SKM-1 treated with dmso at 0.1 percent for 144 hours (cell line): ENCODE results near the gene DSE.

ENCODE experiments used
- DNase-seq: peaks from one replicate; lab custom pipeline; 2025; ENCODE audit not compliant: unreplicated experiment; lab: John Stamatoyannopoulos, UW

DSE gene

GRCh38 chr6:116444575-116444974 lies 73.8 kb downstream of the DSE start:
- DNase-seq = no peak

DNA sequence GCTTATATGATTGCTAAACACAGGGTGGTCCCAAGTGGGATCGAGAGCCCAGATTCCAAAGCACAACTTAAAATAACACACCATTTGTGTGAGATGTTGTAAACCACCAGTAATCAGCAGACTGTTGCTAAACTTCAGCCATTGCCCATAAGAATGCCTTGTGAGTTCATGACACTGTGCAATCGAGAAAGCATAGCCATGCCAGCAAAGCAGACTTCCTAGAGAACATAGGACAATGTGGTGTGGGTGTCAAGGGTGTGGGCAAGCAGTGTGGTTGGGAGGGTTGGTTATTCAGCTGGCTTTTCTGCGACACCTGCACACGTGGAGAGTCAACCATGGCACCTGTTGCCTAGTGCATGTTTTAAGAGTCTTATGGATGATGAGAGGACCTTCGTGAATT lies 74.4 kb downstream of the DSE start:
- no peak for DNase-seq

- peak; percentile 58 for DNase-seq
Measured at GRCh38 chr6:116446399-116446798, 75.7 kb downstream of the DSE start.

DNA sequence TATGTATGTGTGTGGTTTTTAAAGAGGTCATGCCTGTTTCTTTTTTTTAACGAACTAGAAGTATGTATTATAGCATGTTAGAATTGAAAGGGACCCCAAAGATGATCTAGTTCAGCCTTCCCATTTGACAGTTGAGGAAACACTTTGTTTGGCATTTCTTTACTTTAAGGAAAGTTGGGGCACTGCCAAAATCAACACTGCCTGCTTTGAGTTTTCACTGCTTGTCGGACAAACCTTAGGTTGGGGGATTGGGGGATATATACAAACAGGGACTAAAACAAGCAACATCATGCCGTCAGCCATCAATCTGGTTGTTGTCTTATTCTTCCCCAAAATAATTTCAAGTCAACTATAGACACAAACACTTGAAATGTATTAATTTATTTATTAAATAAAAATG lies 76.3 kb downstream of the DSE start:
- no peak for DNase-seq

DNA sequence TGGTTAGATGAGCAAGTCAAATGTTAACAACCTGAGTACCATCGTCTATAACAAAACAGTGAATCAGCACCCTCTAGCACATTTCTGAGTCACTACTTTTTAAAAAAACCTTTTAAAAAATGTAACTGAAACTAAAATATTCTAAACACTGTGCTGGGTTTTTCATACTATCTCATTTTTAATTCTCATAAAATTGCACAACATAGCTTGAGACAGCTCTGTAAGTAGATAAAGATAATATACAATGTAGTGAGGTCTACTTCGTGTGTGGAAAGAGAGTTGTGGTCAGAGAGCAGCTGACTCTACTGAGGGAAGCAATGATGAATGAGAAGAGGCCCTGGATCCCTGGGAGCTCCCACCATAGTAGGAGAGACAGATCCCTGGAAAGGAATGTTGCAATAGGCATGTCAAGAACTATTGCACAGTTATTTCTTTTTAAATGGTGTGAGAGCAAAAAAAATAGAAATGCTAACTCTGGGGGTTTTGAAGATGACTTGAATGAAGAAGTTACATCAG lies 76.8 kb downstream of the DSE start:
- DNase-seq = peak; percentile 70

DNA sequence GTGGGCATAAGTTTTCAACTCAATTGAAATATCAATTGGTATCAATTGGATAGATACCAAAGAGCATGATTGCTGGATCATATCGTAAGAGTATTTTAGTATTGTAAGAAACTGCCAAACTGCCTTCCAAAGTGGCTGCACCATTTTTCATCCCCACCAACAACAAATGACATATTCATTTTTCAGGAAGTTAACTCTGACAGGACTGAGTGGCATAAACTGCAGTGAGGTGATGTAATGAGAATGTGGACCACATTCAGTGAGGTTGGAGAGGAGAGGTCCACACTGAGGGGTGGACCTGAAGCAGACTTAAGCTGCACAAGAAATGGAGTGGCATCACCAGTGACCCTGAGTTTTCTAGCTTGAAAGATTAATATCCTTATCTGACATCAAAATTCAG lies 78.8 kb downstream of the DSE start:
- DNase-seq = peak; percentile 6

DNA sequence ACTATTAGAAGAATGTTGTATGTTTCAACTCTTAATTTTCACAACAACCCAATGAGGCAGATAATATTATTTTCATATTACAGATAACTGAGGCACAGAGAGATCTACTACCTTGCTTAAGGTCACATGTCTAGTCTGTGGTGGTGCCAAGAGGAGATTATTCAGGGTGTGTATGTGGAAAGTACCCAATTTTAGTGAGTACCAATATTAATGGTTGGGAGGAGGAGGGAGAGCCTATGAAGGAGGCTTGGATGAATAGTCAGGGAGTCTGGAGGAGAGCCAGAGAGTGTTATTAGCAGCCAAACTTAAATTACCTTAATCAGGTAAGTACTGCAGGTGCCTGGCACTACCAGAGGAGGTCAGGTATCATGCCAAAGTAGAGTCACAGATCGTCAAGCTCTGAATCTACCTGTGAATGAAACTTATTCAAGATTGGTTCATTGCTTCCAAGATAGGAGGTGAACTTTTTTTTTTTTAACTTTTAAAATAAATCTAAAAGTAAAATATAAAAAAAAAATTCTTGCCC lies 79.5 kb downstream of the DSE start:
- no peak for DNase-seq

DNA sequence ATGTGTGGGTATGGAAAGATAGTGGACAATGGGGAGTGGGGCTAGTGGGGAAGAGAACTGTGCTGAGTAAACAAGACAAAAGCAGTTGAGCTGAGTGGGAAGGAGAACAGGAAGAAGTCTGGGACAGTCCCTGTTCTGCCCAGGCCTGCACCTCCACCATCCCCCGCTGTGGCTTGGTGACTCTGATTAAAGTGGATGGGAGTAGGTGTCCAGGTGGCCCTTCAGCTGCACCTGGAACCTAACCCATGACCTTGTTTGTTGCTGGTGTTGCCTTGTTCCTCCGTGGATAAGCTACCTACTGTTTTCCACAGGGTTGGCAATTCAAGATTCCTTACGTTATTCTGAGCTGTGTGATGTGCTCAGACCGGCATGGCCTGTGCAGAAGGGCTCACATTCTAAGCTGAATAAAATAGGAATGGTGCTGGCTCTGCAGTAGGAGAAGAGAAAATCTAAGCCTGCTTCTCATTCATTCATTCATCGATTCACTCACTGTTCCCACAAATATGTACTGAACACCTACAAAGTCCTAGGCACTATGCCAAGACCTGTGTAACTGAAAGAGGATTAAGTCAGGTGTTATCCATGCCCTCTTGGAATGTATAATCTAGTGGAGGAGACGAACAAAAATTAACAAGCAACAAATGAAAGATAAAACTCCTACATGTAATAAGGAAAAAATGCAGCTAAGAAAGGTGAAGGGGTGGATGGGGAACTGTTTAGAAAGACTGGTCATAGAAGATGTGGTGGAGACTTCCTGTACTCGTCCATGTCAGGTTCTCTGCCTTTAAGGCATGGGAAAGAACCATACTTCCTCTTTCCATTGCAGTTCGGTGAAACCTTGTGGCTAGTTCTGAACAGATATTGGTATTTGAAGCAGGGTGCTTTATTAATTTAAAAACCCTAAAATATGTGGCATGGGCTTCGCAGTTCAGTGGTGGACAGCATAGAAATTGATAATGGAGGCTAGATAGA lies 80.3 kb downstream of the DSE start:
- DNase-seq = peak; percentile 95

- DNase-seq = no peak
Measured at GRCh38 chr6:116451916-116452315, 81.2 kb downstream of the DSE start.

DNA sequence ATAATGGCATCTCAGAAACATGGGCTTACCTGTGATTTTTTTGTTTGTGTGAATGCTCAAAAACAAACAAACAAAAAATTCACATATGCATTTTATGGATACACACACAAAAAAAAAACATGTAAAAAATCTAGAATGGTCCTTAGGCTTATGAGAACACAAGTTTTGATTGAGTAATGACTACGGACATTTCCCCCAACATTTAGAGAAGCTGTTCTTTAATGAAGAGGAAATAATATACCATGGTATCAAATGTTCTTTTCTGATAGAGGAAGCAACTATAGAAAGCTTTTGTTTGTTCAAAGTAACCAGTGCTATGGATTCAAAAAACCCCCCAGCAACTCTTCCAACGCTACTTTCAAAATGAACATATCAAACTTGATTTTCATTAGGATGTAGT lies 81.8 kb downstream of the DSE start:
- no peak for DNase-seq

DNA sequence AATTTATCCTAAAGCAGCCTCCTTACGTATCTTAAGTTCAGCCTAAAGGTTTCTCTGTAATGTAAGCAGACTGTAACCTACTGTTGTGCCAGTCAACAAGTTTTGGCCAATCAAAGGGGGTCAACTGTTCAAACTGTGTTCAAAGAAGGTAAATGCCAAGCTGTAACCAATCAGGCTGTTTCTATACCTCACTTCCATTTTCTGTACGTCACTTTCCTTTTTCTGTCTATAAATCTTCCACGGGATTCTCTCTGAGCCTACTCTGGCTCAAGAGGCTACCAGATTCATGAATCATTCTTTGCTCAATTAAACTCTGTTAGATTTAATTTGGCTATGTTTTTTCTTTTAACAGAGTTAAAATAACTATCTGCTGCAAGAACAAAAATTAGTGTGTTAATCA lies 85.4 kb downstream of the DSE start:
- no peak for DNase-seq

DNA sequence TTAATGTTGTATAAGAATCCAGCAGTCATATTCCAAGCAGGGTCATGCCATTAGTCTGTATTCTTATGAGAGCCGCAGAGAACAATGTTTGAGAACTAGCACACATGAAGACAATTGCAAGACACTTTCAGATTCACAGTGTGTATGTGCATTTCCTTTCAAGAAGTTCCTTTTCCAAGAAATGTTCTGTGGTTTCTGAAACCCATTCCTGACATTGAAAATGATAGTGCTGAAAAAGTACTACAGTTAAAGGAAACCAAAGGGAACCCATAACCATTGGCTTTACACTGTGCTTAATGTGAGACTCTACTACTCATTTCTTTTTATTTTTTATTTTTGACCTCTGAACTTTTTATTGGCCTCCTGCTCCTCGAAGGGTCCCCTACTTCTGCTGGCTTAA lies 86.2 kb downstream of the DSE start:
- no peak for DNase-seq

DNA sequence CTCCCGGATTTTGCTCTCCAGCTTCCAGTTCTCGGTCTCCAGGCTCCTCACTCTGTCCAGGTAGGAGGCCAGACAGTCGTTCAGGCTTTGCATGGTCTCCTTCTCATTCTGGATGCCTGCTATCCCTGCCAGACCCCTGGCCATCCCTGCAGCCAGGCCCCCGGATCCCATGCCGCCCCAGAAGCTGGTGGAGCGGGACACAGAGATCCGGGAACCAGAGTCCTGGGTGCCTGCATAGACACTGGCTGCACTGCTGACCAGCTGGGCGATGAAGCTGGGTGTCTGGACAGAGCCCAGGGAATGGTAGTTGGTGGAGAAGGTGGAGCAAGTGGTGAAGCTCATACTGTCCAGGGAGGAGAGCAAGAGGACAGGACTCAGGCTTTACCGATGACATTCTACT lies 87.5 kb downstream of the DSE start:
- DNase-seq = no peak

GRCh38 chr6:116459927-116460326 lies 89.2 kb downstream of the DSE start:
- no peak for DNase-seq

DNA sequence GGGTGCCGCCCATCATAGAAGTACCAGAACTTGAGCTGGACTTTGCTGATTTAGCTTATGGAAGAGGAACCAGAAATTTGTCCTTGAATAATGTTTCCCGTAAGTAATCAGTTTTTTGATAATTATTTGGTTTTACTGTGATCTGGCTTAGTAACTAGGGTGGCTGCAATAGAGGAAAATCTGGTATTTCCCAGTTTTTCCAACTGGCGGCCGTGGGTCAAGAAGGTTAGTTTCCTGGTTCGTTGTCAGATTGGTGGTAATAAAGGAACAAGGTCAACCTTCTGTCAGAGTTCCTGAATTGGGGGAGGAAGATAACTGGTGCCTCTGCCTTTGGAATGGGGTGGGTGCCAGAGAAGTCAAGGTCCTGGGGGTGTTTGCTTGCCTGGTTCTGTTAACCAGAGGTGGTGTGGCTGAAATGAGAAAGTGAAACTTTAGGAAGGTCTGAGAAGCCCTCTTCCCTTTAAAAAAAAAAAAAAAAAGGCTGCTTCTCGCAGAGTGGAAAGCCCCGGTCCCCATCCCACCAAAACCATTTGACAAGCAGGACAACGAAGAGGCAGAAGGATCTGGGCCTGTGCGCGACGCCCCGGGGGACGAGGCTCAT lies 90.7 kb downstream of the DSE start, which contains the start of gene CALHM6:
Gene CALHM6, plus strand, starts transcription at position 45 of the 601 bp plus-strand sequence. Its CDS starts 555 bp downstream, at position 600.
- no peak for DNase-seq

DNA sequence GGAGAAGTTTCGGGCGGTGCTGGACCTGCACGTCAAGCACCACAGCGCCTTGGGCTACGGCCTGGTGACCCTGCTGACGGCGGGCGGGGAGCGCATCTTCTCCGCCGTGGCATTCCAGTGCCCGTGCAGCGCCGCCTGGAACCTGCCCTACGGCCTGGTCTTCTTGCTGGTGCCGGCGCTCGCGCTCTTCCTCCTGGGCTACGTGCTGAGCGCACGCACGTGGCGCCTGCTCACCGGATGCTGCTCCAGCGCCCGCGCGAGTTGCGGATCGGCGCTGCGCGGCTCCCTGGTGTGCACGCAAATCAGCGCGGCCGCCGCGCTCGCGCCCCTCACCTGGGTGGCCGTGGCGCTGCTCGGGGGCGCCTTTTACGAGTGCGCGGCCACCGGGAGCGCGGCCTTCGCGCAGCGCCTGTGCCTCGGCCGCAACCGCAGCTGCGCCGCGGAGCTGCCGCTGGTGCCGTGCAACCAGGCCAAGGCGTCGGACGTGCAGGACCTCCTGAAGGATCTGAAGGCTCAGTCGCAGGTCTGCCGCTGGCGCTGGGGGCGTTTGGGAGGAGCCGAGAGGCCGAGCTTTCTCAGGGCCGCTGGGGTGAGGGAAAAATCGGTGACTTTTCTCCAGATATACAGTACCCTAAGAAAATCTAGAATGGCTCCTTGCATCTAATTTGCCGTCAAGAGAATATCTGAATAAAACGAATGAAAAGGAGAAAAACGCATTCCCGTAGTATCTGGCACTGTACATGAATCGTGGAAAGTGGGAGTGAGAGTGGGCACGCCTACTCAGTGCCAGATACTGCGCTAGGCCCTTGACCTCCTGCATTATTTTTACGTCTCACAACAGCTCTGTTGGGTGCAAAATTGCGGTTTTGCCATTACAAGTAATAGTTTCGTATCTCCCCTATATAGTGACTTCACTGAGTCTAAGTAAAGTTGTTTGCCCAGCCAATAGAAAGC lies 91.5 kb downstream of the DSE start:
- DNase-seq = no peak

DNA sequence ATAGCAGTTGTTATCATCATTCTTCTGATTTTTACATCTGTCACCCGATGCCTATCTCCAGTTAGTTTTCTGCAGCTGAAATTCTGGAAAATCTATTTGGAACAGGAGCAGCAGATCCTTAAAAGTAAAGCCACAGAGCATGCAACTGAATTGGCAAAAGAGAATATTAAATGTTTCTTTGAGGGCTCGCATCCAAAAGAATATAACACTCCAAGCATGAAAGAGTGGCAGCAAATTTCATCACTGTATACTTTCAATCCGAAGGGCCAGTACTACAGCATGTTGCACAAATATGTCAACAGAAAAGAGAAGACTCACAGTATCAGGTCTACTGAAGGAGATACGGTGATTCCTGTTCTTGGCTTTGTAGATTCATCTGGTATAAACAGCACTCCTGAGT lies 92.6 kb downstream of the DSE start:
- DNase-seq = no peak

DNA sequence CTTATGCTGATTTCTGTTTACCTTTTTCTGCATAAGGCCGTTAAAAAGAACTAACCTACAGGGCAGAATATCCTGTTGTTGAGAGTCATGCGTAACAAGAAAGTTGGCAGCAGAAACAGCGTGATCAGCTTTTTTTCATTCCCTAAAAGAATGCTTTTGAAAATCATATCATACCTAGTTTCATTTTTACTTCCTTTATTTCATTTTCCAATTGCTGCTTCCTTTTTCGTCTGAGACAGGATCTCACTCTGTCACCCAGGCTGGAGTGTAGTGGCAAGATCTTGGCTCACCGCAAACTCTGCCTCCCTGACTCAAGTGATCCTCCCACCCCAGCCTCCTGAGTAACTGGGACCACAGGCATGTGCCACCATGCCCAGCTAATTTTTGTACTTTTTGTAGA lies 94.5 kb downstream of the DSE start:
- DNase-seq = peak; percentile 78

GRCh38 chr6:116467096-116467495 lies 96.3 kb downstream of the DSE start:
- no peak for DNase-seq

DNA sequence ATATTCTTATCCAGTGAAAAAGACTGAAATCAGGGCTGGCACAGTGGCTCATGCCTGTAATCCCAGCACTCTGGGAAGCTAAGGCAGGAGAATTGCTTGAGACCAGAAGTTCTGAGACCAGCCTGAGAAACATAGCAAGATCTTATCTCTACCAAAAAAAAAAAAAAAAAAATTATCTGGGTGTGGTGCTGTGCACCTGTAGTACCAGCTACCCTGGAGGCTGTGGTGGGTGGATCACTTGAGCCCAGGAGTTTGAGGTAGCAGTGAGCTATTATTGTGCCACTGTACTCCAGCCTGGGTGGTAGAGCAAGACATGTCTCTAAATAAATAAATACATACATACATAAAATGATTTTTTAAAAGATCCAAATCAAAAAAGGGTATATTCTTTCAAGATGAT lies 96.8 kb downstream of the DSE start:
- DNase-seq = no peak

DNA sequence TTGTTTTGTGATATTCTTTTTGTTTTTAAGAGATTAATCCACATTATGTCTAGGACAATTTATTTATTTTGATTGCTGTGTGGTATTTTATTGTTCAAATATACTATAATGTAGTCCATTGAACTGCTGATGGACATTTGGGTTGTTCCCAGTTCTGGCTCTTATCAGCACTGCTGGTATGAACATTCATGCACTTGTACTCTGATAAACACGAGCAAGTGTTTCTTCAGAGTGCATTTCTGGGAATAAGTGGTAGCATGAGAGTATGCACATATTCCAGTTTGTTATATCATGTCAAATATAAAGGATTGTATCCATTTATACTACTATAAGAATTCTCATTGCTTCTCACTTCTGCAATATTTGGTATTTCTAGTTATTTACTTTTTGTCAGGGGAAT lies 97.5 kb downstream of the DSE start:
- no peak for DNase-seq
